HG02798 (cell line): ENCODE results near the gene MRPL54.

Source experiments
- ATAC-seq: cut with Tn5 transposase; IDR thresholded peaks from one replicate; pipeline ENCODE4 v1.9.1; 2021; ENCODE audit warnings: mild to moderate bottlenecking; ENCODE audit not compliant: unreplicated experiment, poor library complexity

MRPL54 gene

DNA sequence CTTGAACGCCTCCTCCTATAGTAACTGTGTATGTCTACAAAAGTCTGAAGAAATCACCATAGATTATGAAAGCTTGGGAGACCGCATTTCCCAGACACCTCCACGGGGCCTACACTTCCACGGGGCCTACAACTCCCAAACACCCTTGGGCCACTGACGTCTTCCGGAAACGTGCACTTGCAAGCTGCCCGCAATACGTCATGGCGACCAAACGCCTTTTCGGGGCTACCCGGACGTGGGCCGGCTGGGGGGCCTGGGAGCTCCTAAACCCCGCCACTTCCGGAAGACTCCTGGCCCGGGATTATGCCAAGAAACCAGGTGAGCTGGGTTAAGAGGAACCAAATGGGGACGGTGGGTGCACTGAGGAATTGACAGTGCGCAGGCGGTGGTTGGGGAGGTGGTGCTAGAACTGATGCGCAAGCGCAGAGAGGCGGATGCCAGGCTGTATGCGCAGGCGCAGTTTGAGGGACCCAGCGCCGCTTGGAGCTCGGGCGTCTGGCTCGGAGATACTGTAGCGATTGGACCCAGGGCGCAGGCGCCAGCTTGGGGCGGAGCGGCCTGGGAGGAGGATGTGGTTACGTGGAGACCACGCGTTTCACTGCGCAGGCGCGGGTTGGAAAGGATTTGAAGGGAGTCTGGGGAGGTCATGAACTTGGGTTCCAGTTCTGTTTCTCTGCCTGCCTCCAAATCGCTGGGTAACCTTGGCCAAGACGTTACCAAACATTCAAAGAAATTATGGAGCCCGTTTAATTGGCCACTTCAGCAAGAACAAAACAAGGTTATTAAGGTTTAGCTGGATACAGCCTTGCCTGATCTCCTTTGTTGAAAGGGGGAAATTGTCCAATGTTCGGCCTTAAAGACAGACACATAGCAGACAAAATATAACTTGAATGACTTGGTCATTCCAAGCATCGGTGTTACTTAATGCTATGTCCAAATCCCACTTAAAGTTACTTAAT is at the start of gene MRPL54:
Gene MRPL54, plus strand, starts transcription at position 182 of the 959 bp plus-strand sequence. Its CDS starts 19 bp downstream, at position 201.
- peak; percentile 83 for ATAC-seq

DNA sequence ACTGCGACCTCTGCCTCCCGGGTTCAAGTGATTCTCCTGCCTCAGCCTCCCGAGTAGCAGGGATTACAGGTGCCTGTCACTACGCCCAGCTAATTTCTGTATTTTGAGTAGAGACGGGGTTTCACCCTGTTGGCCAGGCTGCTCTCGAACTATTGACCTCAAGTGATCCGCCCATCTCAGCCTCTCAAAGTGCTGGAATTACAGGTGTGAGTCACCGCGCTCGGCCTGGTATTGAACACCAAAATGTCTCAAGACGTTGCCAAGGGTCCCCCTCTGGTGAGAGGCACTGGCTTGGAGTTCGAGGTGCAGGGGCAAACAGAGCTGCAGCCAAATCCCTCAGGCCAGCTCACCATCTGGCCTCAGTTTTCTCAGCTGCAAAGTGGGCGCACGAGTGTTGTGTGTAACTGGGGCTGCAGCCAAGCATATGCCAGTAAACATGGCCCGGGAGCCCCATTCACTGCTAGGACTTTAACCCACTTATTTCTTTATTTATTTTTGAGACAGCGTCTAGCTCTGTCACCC is 46.3 kb upstream of the MRPL54 start:
- no peak for ATAC-seq

DNA sequence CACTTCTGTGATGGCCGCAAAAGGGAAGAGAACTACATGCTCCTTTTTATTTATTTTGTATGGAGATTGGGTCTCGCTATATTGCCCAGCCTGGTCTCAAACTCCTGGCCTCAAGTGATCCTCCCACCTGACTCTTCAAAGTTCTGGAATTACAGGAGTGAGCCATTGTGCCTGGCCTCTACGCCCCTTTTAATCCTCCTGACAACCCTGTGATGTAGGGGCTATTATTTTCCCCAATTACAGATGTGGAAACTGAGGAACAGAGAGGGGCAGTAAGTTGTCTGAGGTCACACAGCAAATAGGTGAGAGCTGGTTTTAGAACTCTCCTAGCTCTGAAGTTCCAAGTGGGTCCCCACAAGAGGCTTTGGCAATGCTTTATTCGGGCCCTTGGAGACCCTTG is 42.6 kb upstream of the MRPL54 start:
- ATAC-seq = no peak

DNA sequence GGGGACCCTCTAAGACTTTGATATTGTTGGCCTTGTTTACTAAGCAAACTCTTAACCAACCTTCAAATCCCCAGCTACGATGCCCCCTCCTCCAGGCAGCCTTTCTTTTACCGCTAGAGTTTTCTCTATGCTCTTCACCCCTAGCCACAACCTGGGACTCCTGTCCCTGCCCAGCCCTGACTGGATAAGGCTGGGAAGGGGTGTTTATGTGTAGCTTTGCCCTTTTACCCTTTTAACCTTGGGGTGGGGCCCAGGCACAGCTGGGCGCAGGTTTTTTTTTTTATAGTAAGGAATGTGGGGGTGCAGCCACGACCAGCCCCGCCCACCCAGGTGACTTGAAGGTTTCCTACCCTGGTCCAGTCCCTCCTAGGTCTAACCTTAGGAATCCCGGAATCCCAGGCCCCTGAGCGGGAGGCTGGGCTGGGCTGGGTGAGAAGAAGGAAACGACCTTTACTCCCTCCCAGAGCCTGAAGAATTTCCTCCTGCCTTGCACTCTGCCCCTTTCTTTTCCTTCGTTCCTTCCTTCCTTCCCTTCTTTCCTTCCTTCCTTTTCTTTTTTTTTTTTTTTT is 42.0 kb upstream of the MRPL54 start:
- ATAC-seq = no peak

DNA sequence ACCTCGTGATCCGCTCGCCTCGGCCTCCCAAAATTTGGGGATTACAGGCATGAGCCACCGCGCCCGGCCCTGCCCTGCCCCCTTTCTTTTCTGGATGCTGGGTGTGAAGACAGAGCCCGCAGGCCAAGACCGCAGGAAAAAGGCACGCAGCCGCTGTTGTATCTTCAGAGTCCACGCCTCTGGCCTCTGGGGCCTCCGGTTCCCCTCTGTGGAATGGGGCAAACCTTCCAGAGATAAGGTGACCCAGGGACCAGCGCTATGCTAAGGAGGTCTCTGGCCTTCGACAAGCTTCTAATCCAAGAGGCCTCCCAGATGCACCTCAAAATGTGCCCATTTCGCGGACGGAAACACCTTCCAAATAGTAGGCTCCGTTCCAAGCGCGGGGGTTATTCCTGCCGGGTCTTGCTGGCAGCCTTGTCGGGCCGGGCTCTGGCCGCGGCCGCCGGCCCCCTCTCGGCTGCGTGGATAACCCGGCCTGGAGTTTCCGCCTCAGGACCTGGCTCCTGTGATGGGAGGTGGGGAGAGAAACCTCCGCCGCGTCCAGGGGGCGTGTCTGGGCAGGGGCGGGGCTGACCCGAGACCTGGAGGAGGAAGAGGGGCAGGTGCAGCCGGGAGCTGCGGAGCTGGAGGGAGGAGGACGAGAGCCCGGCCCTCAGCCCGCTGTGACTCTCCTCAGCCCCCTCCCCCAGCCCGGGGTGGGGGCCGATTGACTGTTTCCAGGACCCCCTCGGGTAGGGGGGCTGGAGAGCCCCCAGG is 41.2 kb upstream of the MRPL54 start:
- no peak for ATAC-seq

DNA sequence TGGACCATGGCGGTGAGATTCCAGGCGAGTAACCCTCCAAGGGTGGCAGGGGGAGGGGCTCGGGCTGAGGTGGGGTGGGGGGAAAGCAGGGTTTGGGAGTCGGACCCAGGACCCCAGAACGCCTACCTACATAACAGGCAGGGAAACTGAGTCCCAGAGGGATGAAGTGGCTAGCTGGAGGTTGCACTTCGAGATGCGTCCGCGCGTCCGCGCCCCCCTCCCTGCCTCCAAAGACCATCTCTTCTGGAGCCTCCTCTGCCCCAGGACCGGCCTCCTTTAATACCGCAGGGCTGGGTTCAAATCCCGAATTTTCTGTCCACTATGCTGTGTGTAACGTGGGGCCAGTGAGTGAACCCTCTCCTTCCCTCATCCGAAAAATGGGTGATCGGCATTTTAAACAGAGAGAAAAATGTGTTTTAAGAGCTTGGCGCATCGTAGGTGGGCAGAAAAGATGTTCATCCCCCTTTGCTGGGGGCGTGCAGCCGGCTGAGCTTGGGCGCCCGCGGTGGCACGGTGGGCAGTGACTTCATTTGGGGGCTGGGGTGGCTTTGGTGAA is 40.5 kb upstream of the MRPL54 start:
- ATAC-seq = no peak

DNA sequence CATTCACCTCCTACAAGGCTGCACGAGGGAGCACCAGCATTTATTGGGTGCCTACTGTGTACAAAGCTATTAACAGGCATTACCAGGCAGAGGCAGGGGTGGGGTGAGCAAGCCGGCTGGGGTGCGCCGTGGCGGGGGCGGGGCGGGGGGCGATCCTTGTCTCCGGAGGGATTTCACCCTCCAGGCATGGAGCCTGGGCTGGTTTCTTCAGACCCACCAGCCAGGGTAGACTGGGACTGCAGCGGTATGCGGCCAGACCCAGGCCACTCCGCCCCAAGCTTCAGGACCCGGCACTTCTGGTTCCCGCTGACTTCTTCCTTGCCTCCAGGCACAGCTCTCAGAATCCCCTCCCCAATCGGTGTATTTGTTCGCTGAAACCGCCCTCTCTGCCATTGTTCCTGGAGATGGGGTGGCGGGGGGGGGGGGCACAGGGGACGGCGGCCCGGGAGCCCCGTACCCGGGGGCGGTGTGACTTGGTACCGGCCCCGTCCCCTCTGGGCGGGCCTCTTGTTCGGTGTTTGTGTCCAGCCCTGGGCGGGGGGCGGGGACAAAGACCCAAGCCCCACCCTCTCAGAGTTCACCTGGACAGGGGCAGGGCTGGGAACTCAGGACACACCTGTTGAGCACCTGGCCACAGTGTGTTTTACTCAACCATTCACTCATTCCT is 39.9 kb upstream of the MRPL54 start:
- no peak for ATAC-seq

DNA sequence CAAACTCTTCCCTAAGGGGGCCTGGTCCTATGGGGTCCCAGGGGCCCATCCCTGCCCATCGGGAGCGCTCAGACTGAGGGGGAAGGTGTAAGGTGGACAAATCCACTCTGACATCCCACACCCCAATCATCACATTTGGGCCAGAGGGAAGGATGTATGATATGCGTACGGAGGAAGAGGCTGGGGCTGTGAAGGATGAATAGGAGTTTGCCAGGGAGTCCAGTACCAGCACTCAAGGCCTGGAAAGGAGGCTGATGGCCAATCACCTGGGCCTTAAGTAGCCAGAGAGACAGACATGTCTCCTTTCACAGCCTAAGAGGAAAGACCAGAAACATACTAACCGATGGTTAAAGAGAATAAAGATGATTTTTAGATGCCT is 39.4 kb upstream of the MRPL54 start:
- no peak for ATAC-seq

DNA sequence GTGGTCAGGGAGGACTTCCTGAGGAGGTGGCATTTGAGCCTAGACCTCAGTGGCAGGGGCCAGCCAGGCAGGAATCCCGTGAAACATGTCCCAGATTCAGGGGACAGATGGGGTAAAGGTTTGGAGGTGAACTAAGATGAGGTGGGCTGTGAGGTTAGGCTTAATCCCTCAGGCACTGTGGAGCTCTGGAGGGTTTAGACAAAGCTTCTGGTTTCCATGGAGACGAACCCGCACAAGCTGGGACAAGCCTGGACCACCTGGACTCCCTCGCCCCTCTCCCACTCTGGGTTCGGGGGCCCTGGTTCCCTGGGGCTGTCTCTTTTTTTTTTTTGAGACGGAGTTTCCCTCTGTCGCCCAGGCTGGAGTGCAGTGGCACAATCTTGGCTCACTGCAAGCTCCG is 38.6 kb upstream of the MRPL54 start:
- no peak for ATAC-seq

DNA sequence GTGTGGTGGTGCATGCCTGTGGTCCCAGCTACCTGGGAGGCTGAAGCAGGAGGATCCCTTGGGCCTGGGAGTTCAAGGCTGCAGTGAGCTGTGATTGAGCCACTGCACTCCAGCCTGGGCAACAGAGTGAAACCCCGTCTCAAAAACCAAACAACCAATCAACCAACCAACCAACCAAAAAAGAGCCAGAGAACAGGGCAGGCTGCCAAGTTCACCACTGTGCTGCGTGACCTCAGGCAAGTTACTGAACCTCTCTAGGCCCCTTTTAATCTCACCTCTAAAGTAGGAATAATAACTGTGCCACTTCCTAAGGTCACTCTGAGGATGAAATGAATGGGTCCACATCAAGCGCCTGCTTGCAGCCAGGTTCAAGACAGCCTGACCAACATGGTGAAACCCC is 37.4 kb upstream of the MRPL54 start:
- ATAC-seq = no peak

DNA sequence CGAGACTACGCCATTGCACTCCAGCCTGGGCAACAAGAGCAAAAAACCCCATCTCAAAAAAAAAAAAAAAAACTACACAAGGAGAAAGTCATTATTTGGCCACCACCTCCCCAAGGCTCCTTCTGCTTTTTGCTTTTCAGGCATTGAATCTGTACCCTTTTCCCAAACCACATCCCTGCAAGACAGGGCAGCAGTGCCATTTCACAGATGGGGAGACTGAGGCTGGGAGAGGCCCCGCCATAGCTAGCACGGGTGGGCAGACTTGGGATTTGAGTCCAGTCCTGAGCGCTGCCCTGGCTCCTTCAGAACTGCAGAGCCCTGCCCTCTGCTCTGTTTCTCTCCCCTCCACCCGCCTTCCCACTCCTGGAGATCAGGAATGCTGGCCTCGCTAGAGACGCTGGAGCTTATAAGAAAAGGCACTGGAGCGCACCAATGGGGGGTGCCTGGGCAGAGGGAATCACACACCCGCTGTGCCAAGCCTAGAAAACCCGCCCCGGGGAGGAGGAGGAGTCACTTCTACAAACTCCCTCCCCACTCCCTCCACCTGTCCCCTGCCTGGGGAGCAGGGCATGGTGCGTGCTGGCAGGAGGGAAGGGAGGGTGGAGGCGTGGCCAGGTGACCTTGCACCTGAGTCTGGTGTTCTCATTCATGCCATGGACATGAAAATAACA is 36.7 kb upstream of the MRPL54 start:
- no peak for ATAC-seq

DNA sequence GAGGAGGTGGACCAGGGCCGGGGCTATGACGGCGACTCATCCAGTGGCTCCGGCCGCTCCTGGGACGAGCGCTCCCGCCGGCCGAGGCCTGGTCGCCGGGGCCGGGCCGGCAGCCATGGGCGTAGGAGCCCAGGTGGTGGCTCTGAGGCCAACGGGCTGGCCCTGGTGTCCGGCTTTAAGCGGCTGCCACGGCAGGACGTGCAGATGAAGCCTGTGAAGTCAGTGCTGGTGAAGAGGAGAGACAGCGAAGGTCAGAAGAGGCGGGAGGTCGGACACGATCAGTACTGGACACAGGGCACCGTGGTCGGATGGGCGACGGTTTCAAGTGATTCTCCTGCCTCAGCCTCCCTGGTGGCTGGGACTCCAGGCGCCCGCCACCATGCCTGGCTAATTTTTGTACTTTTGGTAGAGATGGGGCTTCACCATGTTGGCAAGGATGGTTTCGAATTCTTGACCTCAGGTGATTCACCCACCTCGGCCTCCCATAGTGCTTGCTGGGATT is 32.0 kb upstream of the MRPL54 start:
- ATAC-seq = no peak

DNA sequence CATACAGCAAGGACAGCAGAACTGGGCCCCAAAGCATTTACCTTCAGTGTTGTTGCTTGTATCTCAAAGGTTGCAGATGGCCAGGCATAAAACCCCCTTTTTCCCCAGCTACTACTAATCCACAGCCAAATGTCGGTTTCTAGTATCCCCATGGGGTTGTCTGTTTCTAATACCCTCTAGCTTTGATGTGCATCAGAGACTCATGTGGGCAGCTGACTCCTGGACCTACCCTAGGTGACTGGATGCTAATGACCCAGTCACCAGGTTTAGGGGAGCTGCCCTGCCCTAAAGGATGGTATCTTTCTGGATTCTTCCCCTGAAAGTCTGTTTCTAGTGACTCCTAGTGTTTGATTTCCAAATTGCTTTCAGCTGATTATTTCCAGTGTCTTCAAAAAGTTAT is 30.4 kb upstream of the MRPL54 start:
- no peak for ATAC-seq

DNA sequence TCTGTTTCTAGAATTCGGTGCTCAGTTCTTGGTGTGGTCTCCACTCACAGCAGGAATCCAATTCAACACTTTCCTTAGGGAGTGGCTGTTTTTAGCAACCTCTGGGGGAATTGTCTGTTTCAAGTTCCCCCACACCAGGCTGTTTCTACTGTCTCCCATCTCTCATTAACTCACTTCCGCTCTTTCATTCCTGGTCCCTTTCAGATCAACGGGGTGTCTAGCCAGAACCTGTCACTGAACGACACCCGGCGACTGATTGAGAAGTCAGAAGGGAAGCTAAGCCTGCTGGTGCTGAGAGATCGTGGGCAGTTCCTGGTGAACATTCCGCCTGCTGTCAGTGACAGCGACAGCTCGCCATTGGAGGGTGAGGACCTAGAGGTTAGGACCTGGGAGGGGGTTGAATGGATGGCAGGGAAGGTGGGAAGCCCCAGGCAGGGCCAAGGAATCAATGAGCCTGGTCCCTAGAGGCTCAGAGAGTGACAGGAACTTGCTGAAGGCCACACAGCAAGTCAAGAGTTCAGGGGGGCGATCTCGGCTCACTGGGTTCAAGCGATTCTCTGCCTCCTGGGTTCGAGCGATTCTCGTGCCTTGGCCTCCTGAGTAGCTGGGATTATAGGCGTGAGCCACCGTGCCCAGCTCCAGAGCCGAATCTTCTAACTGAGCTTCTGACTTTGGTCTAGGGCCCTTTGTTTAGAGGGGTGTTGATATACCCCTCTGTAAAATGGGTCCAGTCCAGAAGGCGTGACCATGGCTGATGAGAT is 28.8 kb upstream of the MRPL54 start:
- ATAC-seq = no peak

DNA sequence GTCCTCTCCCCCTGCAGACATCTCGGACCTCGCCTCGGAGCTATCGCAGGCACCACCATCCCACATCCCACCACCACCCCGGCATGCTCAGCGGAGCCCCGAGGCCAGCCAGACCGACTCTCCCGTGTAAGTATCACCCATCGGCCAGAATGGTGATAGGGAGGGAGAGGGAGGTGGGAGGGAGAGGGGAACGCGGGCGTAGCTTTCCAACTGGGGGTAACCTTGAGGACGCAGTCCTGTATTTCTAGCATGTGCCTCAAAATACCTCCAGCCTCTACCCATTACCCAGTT is 28.2 kb upstream of the MRPL54 start:
- ATAC-seq = no peak

DNA sequence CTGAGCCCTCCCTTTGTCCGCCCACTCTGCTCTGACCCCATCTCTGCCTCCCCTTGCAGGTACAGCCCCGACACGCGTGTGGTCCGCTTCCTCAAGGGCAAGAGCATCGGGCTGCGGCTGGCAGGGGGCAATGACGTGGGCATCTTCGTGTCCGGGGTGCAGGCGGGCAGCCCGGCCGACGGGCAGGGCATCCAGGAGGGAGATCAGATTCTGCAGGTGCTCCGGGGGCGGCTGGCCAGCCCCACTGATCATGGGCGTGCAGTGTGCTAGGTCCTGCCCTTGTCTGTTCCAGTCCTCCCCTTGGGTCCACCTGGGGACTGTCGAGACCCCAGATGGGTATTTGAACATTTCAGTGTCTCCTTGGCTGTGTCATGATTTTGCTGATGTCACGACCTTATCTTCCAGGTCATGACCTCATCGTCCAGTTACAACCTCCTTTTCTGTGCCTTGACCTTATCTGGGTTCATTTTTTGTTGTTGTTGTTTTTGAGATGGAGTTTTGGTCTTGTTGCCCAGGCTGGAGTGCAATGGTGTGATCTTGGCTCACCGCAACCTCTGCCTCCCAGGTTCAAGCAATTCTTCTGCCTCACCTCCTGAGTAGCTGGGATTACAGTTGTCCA is 26.3 kb upstream of the MRPL54 start:
- no peak for ATAC-seq

DNA sequence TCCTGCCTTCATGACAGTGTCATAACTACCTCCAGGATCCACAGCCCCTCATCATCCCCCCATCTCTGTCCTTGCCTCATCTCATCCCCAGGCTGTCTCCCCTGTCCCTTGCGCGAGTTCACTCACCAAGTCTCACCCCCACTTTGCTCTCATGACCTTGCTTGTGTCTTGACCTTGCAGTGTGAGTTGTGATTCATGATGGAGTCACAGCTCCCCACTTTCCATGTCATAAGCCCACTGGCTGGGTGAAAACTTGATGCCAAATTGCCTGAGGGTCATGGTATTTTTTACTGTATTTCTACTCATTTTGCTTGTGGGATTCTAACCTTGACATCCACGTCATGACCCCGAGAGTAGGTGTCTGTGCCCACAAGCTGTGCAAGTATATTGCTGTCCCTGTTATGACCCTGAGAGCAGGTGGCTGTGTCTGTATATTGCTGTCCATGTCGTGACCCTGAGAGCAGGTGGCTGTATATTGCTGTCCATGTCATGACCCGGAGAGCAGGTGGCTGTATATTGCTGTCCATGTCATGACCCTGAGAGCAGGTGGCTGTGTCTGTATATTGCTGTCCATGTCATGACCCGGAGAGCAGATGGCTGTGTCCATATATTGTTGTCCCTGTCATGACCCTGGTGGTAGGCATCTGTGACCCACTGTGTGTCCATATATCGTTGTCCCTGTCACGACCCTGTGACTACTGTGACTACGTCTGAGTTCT is 24.8 kb upstream of the MRPL54 start:
- ATAC-seq = no peak
